Measurements from ENCODE around the gene ANKRD28.

DNA sequence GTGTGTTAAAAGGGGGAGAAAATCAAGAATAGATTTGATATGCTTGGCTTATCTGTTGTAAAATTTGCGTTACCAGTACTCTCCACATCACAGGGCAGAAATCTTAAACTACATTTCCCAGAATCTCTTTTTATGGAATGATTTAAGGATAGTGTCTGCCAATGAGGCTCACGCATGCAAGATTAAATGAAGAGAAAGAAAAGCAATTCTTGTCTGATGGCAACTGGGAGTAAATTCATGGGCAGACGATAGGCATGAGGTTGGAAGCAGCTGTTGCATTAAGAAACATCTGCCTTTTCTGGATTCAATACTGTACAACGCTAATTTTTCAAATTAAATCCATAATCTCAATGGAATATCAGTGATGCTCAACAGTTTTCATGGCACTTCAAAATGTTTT is 27.2 kb upstream of the ANKRD28 start:
- TF ChIP-seq, protein P1, sequence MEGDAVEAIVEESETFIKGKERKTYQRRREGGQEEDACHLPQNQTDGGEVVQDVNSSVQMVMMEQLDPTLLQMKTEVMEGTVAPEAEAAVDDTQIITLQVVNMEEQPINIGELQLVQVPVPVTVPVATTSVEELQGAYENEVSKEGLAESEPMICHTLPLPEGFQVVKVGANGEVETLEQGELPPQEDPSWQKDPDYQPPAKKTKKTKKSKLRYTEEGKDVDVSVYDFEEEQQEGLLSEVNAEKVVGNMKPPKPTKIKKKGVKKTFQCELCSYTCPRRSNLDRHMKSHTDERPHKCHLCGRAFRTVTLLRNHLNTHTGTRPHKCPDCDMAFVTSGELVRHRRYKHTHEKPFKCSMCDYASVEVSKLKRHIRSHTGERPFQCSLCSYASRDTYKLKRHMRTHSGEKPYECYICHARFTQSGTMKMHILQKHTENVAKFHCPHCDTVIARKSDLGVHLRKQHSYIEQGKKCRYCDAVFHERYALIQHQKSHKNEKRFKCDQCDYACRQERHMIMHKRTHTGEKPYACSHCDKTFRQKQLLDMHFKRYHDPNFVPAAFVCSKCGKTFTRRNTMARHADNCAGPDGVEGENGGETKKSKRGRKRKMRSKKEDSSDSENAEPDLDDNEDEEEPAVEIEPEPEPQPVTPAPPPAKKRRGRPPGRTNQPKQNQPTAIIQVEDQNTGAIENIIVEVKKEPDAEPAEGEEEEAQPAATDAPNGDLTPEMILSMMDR (IDR thresholded peaks at IDR 0.05): no peak
- TF ChIP-seq POLR2A (IDR thresholded peaks at IDR 0.05): no peak

Data from uterus (tissue), 2 donors.